Mesothelial cell of epicardium (in vitro differentiated cells): ENCODE measurements around the gene GYS1. TPM values are rescaled to one million over a fixed set of nuclear protein-coding genes. Genes with fewer than 3 reads are reported as not detected.
"Not testable (repeated sequence)": the region's sequence is repeated elsewhere in the genome, so short reads cannot be mapped to it uniquely, and the experiment has no call there.

Experiments
- DNase-seq, 2 experiments: peaks; one replicate each; pipeline ENCODE4 v3.0.0; 2021; ENCODE audit warnings: low spot score in 2 of 2; ENCODE audit not compliant: unreplicated experiment in 2 of 2
- H3K27ac Mint-ChIP-seq: 2 replicates; pipeline ENCODE4 v1.8.0; 2021; ENCODE audit warnings: mixed read lengths
- H3K27me3 Mint-ChIP-seq: 2 replicates; pipeline ENCODE4 v1.8.0; 2021; ENCODE audit warnings: low read depth, mixed read lengths
- H3K36me3 Mint-ChIP-seq: 2 replicates; pipeline ENCODE4 v1.8.0; 2021; ENCODE audit warnings: mixed read lengths
- H3K4me1 Mint-ChIP-seq: 2 replicates; pipeline ENCODE4 v1.8.0; 2021; ENCODE audit warnings: mixed read lengths
- H3K4me3 Mint-ChIP-seq: 2 replicates; pipeline ENCODE4 v1.8.0; 2021; ENCODE audit warnings: mild to moderate bottlenecking, moderate library complexity, mixed read lengths
- H3K9me3 Mint-ChIP-seq: 2 replicates; pipeline ENCODE4 v1.8.0; 2021; ENCODE audit warnings: mixed read lengths
- CTCF ChIP-seq: fragments of 200-600 bp; sonication (generic); IDR thresholded peaks from one replicate; pipeline ENCODE4 v1.5.0; 2021; ENCODE audit warnings: antibody characterized with exemption; ENCODE audit not compliant: unreplicated experiment
- total RNA-seq: library from RNA; stranded (reverse); gene quantifications from 3 replicates; pipeline ENCODE4 v1.2.1, GENCODE V29; 2021

The GYS1 gene
- total RNA-seq, 1 donor from 2014 or later, result 58.8 TPM

DNA sequence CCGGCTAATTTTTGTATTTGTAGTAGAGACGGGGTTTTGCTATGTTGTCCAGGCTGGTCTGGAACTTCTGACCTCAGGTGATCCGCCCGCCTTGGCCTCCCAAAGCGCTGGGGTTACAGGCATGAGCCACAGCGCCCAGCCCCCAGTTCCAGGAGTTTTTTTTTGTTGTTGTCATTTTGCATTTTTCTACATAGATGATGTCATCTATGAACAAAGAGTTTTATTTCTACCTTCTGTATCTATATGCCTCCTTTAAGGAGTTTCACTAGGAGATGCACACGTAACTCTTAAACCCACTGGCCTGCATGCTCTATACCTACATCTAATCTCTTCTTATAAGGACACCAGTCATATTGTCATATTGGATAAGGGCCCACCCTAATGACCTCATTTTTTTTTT lies 54.9 kb downstream of the GYS1 start:
- peaks cover 5% of the 10 kb centered on the region for H3K9me3 Mint-ChIP-seq
- TF ChIP-seq CTCF, result no peak
- peaks cover 25% of the 10 kb centered on the region for H3K36me3 Mint-ChIP-seq
- H3K27me3 Mint-ChIP-seq, result peaks cover 2% of the 10 kb centered on the region
- no peak overlapping the region for H3K4me3 Mint-ChIP-seq
- no peak for DNase-seq
- H3K27ac Mint-ChIP-seq, result no peak overlapping the region
- H3K4me1 Mint-ChIP-seq, result peaks cover 16% of the 10 kb centered on the region

DNA sequence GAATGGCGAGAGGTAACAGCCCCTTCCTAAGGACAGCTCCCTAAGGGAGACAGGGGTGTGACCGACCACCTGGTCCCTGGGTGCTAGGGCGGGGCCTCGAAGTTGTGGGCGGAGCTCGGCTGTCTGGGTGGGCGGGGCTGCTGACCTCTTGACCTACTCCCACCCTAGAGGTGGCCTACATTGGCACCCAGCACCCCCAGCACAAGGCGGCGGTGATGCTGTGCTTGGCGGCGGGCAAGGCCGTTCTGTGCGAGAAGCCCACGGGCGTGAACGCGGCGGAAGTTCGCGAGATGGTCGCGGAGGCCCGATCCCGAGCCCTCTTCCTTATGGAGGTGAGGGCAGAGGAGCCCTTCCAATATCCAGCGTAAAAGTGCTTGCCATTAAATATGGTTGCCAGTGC lies 57.2 kb downstream of the GYS1 start:
- peaks cover 5% of the 10 kb centered on the region for H3K27me3 Mint-ChIP-seq
- no peak overlapping the region for H3K4me3 Mint-ChIP-seq
- H3K4me1 Mint-ChIP-seq, result peaks cover 18% of the 10 kb centered on the region
- TF ChIP-seq CTCF, result no peak
- H3K27ac Mint-ChIP-seq, result no peak overlapping the region
- DNase-seq, result no peak
- no peaks in the 10 kb centered on the region for H3K9me3 Mint-ChIP-seq
- peaks cover 17% of the 10 kb centered on the region for H3K36me3 Mint-ChIP-seq

GRCh38 chr19:48934837-48935236 lies 58.3 kb downstream of the GYS1 start:
- Mint-ChIP-seq H3K4me3 (no peak overlapping the region), H3K27me3 (peaks cover 5% of the 10 kb centered on the region), H3K4me1 (peaks cover 18% of the 10 kb centered on the region), H3K9me3 (no peaks in the 10 kb centered on the region), H3K27ac (peak overlapping the region; percentile 67), H3K36me3 (peaks cover 11% of the 10 kb centered on the region)
- no peak for TF ChIP-seq CTCF
- no peak for DNase-seq

DNA sequence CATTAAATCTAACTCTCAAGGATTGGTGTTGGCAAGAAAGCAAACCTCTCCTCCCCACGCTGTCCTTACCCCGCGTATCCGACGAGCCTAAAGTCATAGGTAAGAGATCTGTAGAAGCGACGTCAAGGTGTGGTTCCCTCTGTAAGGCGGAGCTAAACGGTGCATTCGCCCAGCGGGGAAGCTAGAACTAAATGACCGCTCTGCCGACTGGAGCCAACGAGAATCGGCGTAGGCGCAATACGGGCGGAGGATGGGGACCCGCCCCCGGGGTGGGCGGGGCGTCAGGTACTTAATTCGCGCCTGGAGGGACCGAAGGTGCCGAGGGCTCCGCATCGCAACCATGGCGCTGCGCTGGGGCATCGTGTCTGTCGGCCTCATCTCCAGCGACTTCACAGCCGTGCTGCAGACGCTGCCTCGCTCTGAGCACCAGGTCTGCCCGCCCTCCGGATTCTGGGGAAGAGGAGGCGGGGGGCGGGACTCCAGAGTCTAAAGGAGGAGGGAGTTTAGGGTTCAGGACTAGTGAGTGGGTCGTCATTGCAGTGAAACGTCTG lies 59.7 kb downstream of the GYS1 start, which contains the start of gene DHDH:
Gene DHDH (plus strand): TSS at position 318 of the 551 bp plus-strand sequence. CDS start 23 bp downstream, at position 341.
- DNase-seq, result peak; percentile 61 to 84
- Mint-ChIP-seq H3K27ac (peak within 1 kb of the TSS; percentile 90), H3K9me3 (no peaks in the 10 kb centered on the region), H3K27me3 (peaks cover 5% of the 10 kb centered on the region), H3K36me3 (peaks cover 3% of the 10 kb centered on the region), H3K4me1 (peaks cover 18% of the 10 kb centered on the region), H3K4me3 (peak within 1 kb of the TSS; percentile 82)
- no peak for TF ChIP-seq CTCF

GRCh38 chr19:48928164-48929025 lies 64.7 kb downstream of the GYS1 start:
- peaks cover 5% of the 10 kb centered on the region for H3K27me3 Mint-ChIP-seq
- peaks cover 2% of the 10 kb centered on the region for H3K36me3 Mint-ChIP-seq
- H3K9me3 Mint-ChIP-seq, result no peaks in the 10 kb centered on the region
- no peak overlapping the region for H3K4me3 Mint-ChIP-seq
- H3K27ac Mint-ChIP-seq, result no peak overlapping the region
- H3K4me1 Mint-ChIP-seq, result peaks cover 11% of the 10 kb centered on the region
- no peak for DNase-seq
- no peak for TF ChIP-seq CTCF

DNA sequence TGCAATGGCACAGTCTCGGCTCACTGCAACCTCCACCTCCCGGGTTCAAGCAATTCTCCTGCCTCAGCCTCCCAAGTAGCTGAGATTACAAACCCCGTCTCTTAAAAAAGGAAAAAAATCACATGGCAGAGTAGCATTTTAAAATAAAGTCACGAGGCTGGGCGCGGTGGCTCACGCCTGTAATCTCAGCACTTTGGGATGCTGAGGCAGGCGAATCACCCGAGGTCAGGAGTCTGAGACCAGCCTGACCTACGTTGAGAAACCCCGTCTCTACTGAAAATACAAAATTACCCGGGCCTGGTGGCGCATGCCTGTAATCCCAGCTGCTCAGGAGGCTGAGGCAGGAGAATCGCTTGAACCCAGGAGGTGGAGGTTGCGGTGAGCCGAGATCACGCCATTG lies 65.4 kb downstream of the GYS1 start:
- H3K27me3 Mint-ChIP-seq, H3K36me3 Mint-ChIP-seq, H3K4me3 Mint-ChIP-seq, H3K4me1 Mint-ChIP-seq, H3K9me3 Mint-ChIP-seq, DNase-seq, H3K27ac Mint-ChIP-seq: not testable (repeated sequence)
